Adipocyte (in vitro differentiated cells): ENCODE results near the gene HSPG2.
A peak's percentile ranks its signal among the peaks of the same experiment; 100 is the strongest.
"Not testable (repeated sequence)": the region's sequence is repeated elsewhere in the genome, so short reads cannot be mapped to it uniquely, and the experiment has no call there.

ENCODE experiments used
- DNase-seq: peaks from one replicate; pipeline ENCODE4 v3.0.0-alpha.2; 2015; ENCODE audit warnings: low read depth
- H3K27me3 ChIP-seq: replicated peaks from 2 replicates; pipeline ENCODE4 v1.7.0; 2013; ENCODE audit warnings: mild to moderate bottlenecking, low read length, moderate library complexity; ENCODE audit not compliant: control insufficient read depth, insufficient read depth
- H3K36me3 ChIP-seq: 2 replicates; pipeline ENCODE4 v1.7.0; 2013; ENCODE audit warnings: low read length, mild to moderate bottlenecking, moderate library complexity; ENCODE audit not compliant: control insufficient read depth, insufficient read depth, severe bottlenecking
- H3K4me1 ChIP-seq: 2 replicates; pipeline ENCODE4 v1.7.0; 2013; ENCODE audit warnings: mild to moderate bottlenecking, low read length, moderate library complexity; ENCODE audit not compliant: control insufficient read depth, insufficient read depth
- H3K4me3 ChIP-seq: 2 replicates; pipeline ENCODE4 v1.7.0; 2013; ENCODE audit warnings: mild to moderate bottlenecking, low read length, moderate library complexity
- H3K9ac ChIP-seq: 2 replicates; pipeline ENCODE4 v1.7.0; 2013; ENCODE audit warnings: mild to moderate bottlenecking, low read length, moderate library complexity
- H3K9me3 ChIP-seq: 2 replicates; pipeline ENCODE4 v1.7.0; 2013; ENCODE audit warnings: mild to moderate bottlenecking, low read length, moderate library complexity; ENCODE audit not compliant: control insufficient read depth

Gene HSPG2

DNA sequence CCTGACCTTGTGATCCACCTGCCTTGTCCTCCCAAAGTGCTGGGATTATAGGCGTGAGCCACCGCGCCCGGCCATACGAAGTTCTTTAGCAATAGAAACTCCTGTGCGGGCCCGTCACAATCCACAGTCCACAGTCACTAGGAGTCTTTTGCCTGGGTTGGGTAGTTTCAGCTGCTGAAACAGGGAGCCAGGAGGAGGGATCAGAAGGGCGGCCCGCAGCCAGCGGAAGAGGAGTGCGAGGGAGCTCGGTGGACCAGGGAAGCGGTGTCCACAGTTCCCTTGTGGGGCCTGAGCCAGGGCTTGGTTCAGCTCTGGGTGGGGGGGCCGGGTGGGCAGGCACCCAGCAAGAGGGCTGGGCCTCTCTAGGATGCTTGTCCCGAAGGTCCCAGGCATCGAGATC is 17.9 kb upstream of the HSPG2 start:
- H3K27me3 ChIP-seq: no peaks in the 10 kb centered on the region
- no peak for DNase-seq
- H3K4me1 ChIP-seq: peaks cover 21% of the 10 kb centered on the region
- no peak overlapping the region for H3K4me3 ChIP-seq
- no peaks in the 10 kb centered on the region for H3K36me3 ChIP-seq
- no peaks in the 10 kb centered on the region for H3K9me3 ChIP-seq
- H3K9ac ChIP-seq: peak overlapping the region; percentile 83

DNA sequence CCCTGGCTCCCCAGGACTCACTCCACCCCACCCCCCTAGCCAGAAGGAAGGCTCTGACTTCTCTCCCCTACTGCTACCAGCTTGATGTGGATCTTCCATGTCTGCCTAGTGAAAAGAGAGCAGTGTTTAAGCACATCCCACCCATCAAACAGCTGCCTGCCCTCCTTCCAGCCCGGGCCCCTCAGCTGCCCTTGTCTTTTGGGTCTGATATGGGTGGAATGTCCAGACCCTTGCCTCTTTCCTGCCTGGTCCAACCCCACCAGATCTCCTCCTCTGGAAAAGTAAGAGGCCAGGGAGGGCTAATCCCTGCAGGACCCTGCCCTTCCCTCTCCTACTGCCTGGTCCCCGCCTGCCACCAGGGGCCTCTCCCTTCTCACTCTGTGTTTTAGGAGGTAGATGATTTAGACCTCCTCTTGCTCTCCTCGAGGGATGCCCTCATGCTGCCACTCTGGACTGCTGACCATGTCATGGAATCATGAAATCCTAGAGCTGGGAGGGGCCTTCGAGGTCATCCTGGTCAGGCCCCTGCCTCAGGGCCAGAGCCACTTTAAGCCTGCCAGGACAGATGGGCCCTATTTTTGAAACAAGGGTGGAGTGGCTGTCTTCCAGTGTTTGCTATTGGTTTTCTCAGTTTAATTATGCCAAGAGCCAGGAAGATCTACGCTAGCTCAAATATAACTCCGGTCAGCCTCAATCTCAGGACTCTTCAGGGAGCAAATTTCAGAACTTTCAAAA is 15.8 kb upstream of the HSPG2 start:
- H3K27me3 ChIP-seq: no peaks in the 10 kb centered on the region
- no peak for DNase-seq
- H3K36me3 ChIP-seq: no peaks in the 10 kb centered on the region
- no peak overlapping the region for H3K4me3 ChIP-seq
- H3K4me1 ChIP-seq: peaks cover 21% of the 10 kb centered on the region
- no peak overlapping the region for H3K9ac ChIP-seq
- H3K9me3 ChIP-seq: no peaks in the 10 kb centered on the region

DNA sequence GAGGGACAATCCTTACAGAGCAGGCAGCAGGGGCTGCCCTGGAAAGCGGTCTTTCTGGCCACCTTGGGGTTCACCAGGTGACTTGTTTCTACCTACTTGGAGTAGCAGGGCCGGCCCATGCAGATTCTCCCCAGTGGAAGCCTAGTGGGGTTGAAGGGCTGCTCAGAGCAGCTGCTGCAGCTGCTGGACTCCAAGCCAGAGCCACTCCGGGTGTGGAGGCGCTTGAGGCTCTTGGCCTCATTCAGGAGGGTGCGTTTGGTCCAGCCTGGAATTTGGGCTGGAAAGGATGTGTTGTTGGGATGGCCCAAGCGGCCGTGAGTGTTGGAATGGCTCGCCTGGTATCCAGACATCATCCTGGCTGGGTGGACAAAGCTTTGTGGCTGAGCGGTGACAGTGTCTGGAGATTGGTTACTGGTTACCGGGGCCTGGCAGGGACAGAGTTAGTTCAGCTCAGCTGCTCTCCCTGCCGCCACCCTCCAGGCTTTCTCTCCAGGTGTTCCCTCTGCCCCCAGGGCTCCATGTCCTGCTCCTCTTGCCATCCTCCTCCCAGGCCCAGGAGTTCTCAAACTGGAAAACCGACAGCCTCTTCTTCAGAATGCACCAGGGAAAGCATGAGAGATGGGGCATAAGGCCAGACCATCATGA is 14.2 kb upstream of the HSPG2 start:
- Histone ChIP-seq H3K4me1 (peaks cover 10% of the 10 kb centered on the region), H3K27me3 (no peaks in the 10 kb centered on the region), H3K9me3 (no peaks in the 10 kb centered on the region), H3K4me3 (no peak overlapping the region), H3K9ac (no peak overlapping the region), H3K36me3 (no peaks in the 10 kb centered on the region)
- no peak for DNase-seq

- no peak overlapping the region for H3K9ac ChIP-seq
- H3K4me1 ChIP-seq: peaks cover 5% of the 10 kb centered on the region
- no peak for DNase-seq
- H3K4me3 ChIP-seq: no peak overlapping the region
- no peaks in the 10 kb centered on the region for H3K36me3 ChIP-seq
- H3K27me3 ChIP-seq: no peaks in the 10 kb centered on the region
- no peaks in the 10 kb centered on the region for H3K9me3 ChIP-seq
Observed at GRCh38 chr1:21950734-21951133, 13.6 kb upstream of the HSPG2 start.

- Histone ChIP-seq H3K27me3 (no peaks in the 10 kb centered on the region), H3K9me3 (no peaks in the 10 kb centered on the region), H3K36me3 (no peaks in the 10 kb centered on the region), H3K4me1 (no peaks in the 10 kb centered on the region), H3K4me3 (no peak overlapping the region), H3K9ac (no peak overlapping the region)
- DNase-seq: no peak
Observed at GRCh38 chr1:21946836-21947587, 9.9 kb upstream of the HSPG2 start.

- H3K4me3 ChIP-seq: no peak overlapping the region
- H3K36me3 ChIP-seq: no peaks in the 10 kb centered on the region
- H3K4me1 ChIP-seq: peaks cover 15% of the 10 kb centered on the region
- no peak overlapping the region for H3K9ac ChIP-seq
- H3K27me3 ChIP-seq: no peaks in the 10 kb centered on the region
- no peaks in the 10 kb centered on the region for H3K9me3 ChIP-seq
- DNase-seq: no peak
Observed at GRCh38 chr1:21944733-21945073, 7.6 kb upstream of the HSPG2 start.

DNA sequence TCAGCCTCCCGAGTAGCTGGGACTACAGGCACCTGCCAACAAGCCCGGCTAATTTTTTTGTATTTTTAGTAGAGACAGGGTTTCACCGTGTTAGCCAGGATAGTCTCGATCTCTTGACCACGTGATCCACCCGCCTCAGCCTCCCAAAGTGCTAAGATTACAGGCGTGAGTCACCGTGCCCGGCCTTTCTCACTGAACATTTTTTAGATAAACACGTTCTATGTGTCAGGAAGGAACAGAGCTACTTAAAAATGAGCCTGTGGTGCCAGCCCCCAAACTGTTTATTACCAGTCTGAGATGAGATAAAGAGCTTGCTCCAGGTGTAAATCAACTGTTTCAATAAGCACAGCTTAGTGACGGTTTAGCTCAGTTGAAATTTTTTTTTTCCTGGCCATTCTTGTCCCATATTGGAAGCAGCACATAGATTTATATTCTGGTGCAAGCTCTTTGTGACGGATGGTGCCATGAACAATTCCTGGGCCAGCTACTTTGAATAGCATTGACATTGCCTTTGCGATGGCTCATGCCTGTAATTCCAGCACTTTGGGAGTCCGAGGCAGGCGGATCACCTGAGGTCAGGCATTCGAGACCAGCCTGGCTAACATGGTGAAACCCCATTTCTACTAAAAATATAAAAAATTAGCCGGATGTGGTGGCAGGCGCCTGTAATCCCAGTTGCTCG is 6.0 kb upstream of the HSPG2 start:
- H3K27me3 ChIP-seq, H3K9ac ChIP-seq, H3K4me3 ChIP-seq, H3K36me3 ChIP-seq, H3K9me3 ChIP-seq: not testable (repeated sequence)
- peaks cover 31% of the 10 kb centered on the region for H3K4me1 ChIP-seq
- DNase-seq: peak; percentile 36

DNA sequence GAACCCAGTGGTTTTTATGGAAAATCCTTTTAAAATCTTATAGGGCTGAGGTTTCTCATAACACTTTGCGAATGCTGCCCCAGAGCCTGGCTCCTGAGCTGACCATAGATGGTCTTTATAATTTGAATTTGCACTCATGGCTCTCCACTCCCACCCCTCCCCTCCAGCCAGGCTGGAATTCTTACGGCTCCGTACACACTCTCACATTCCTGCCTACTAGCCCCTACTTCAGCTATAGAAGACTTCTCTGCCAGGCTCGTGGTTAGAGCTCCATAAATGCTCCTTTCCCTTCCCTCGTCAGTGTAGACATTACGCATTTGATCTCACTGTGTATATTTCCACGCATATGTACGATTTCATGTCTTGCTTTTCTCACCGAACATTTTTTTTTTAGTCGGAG is 5.4 kb upstream of the HSPG2 start:
- Histone ChIP-seq H3K27me3 (no peaks in the 10 kb centered on the region), H3K4me1 (peaks cover 37% of the 10 kb centered on the region), H3K9me3 (no peaks in the 10 kb centered on the region), H3K4me3 (no peak overlapping the region), H3K9ac (no peak overlapping the region), H3K36me3 (no peaks in the 10 kb centered on the region)
- DNase-seq: no peak

- H3K4me3 ChIP-seq: no peak overlapping the region
- H3K36me3 ChIP-seq: no peaks in the 10 kb centered on the region
- no peak for DNase-seq
- no peak overlapping the region for H3K9ac ChIP-seq
- no peaks in the 10 kb centered on the region for H3K27me3 ChIP-seq
- H3K9me3 ChIP-seq: no peaks in the 10 kb centered on the region
- H3K4me1 ChIP-seq: peaks cover 37% of the 10 kb centered on the region
Observed at GRCh38 chr1:21941370-21941769, 4.3 kb upstream of the HSPG2 start.

- Histone ChIP-seq H3K4me1 (peaks cover 38% of the 10 kb centered on the region), H3K9me3 (no peaks in the 10 kb centered on the region), H3K27me3 (no peaks in the 10 kb centered on the region), H3K36me3 (no peaks in the 10 kb centered on the region), H3K9ac (peak overlapping the region; percentile 82), H3K4me3 (no peak overlapping the region)
- DNase-seq: no peak
Observed at GRCh38 chr1:21940492-21940891, 3.4 kb upstream of the HSPG2 start.
